Naive thymus-derived CD4-positive, alpha-beta T cell (primary cell): Measurements from ENCODE around the gene C2CD2. TPM values are rescaled to one million over a fixed set of nuclear protein-coding genes. Genes with fewer than 3 reads are reported as not detected.
A peak's percentile ranks its signal among the peaks of the same experiment; 100 is the strongest.

Experiments
- ATAC-seq: fragments of 150-1000 bp; cut with Tn5 transposase; 2 replicates; pipeline ENCODE4 v1.10.0; 2021; ENCODE audit warnings: mild to moderate bottlenecking, moderate library complexity
- CTCF ChIA-PET: fragments of 350-600 bp; sonication (Branson Sonifier 250); formaldehyde crosslinking; loops from one replicate; lab custom pipeline; 2021; ENCODE audit warnings: antibody characterized with exemption; lab: Charles Lee
- POLR2A ChIA-PET: fragments of 350-600 bp; sonication (Branson Sonifier 250); formaldehyde crosslinking; loops from one replicate; lab custom pipeline; 2021; ENCODE audit warnings: antibody characterized with exemption, inconsistent platforms; lab: Charles Lee
- DNase-seq, 9 donors: peaks; one replicate each; pipeline versions ENCODE4 v3.0.0 to v3.0.0-alpha.2; 2020 to 2022; ENCODE audit warnings: mixed read lengths in 1 of 9
- H3K27ac ChIP-seq: one replicate; pipeline ENCODE4 v1.7.0; 2013; ENCODE audit warnings: mild to moderate bottlenecking, low read depth, low read length, moderate library complexity
- H3K27me3 ChIP-seq, 2 donors: one replicate each; pipeline ENCODE4 v1.7.0; 2013; ENCODE audit warnings: low read length in 2 of 2, mild to moderate bottlenecking in 2 of 2, moderate library complexity in 2 of 2; ENCODE audit not compliant: control insufficient read depth in 2 of 2, insufficient read depth in 2 of 2
- H3K36me3 ChIP-seq, 3 experiments: 1 replicate in 2 of 3; 2 replicates in 1 of 3; pipeline ENCODE4 v1.7.0; 2013; ENCODE audit warnings: low read length in 3 of 3, mild to moderate bottlenecking in 3 of 3, moderate library complexity in 1 of 3; ENCODE audit not compliant: insufficient read depth in 3 of 3, control insufficient read depth in 2 of 3
- H3K4me1 ChIP-seq, 2 donors: one replicate each; pipeline ENCODE4 v1.7.0; 2013; ENCODE audit warnings: low read length in 2 of 2, mild to moderate bottlenecking in 2 of 2, moderate library complexity in 1 of 2; ENCODE audit not compliant: control insufficient read depth in 2 of 2, insufficient read depth in 2 of 2
- H3K4me3 ChIP-seq: 2 replicates; pipeline ENCODE4 v1.7.0; 2013; ENCODE audit warnings: mild to moderate bottlenecking, low read length
- H3K9me3 ChIP-seq, 3 experiments: 1 replicate in 2 of 3; 2 replicates in 1 of 3; pipeline ENCODE4 v1.7.0; 2013; ENCODE audit warnings: low read length in 3 of 3; ENCODE audit not compliant: control insufficient read depth in 2 of 3
- H3K27ac Mint-ChIP-seq, 9 donors: one replicate each; pipeline ENCODE4 v1.8.0; 2020 to 2022; ENCODE audit warnings: mixed read lengths in 9 of 9, mild to moderate bottlenecking in 8 of 9, moderate library complexity in 5 of 9, inconsistent platforms in 2 of 9
- H3K27me3 Mint-ChIP-seq, 5 donors: one replicate each; pipeline ENCODE4 v1.8.0; 2021 to 2022; ENCODE audit warnings: mixed read lengths in 5 of 5, mild to moderate bottlenecking in 1 of 5
- H3K36me3 Mint-ChIP-seq, 5 donors: one replicate each; pipeline ENCODE4 v1.8.0; 2020 to 2022; ENCODE audit warnings: mixed read lengths in 5 of 5, mild to moderate bottlenecking in 3 of 5, inconsistent platforms in 1 of 5
- H3K4me1 Mint-ChIP-seq, 7 donors: one replicate each; pipeline ENCODE4 v1.8.0; 2020 to 2022; ENCODE audit warnings: mixed read lengths in 7 of 7, mild to moderate bottlenecking in 3 of 7, inconsistent platforms in 1 of 7
- H3K4me3 Mint-ChIP-seq, 10 donors: one replicate each; pipeline ENCODE4 v1.8.0; 2020 to 2022; ENCODE audit warnings: mild to moderate bottlenecking in 10 of 10, mixed read lengths in 10 of 10, moderate library complexity in 6 of 10, inconsistent platforms in 2 of 10
- H3K9me3 Mint-ChIP-seq, 11 donors: one replicate each; pipeline ENCODE4 v1.8.0; 2020 to 2022; ENCODE audit warnings: mixed read lengths in 11 of 11, mild to moderate bottlenecking in 4 of 11, inconsistent platforms in 1 of 11, moderate library complexity in 1 of 11
- intact Hi-C, 2 donors: fragments of 100-400 bp; cut with micrococcal nuclease; formaldehyde crosslinking; loops; one replicate each; pipeline ENCODE4 v1.15.1; 2023
- polyA plus RNA-seq, 2 donors: library from polyadenylated mRNA; unstranded; fragments of 300-500 nt; fragmentation: Illumina TruSeq; gene quantifications; one replicate each; pipeline ENCODE4 v1.2.3, GENCODE V29; 2021
- total RNA-seq, 6 experiments: library from RNA in 5 of 6; stranded (reverse) in 5 of 6; gene quantifications; 1 replicate in 5 of 6; 2 replicates in 1 of 6; pipeline ENCODE4 v1.2.3 and lab custom pipeline; 2021 to 2026

C2CD2 gene
- total and polyA plus RNA-seq, 7 experiments from 2014 or later: 2.8 to 14.8 (median 10.0) TPM

- peaks cover 0 to 8% (median 0%) of the 10 kb centered on the region in 5 donors for H3K27me3 Mint-ChIP-seq
- intact Hi-C loops: no loop called here
- peaks cover 2 to 9% (median 5%) of the 10 kb centered on the region in 5 donors for H3K36me3 Mint-ChIP-seq
- no peak overlapping the region for H3K4me3 Mint-ChIP-seq
- no peak overlapping the region for H3K27ac ChIP-seq
- H3K9me3 ChIP-seq: peaks cover 0 to 4% (median 0%) of the 10 kb centered on the region in 3 experiments
- H3K27me3 ChIP-seq: peaks cover 0 to 4% of the 10 kb centered on the region in 2 donors
- ChIA-PET CTCF (no interaction called here), POLR2A (no interaction called here)
- H3K4me3 ChIP-seq: no peak overlapping the region
- H3K27ac Mint-ChIP-seq: no peak overlapping the region
- no peaks in the 10 kb centered on the region for H3K36me3 ChIP-seq
- no peak for ATAC-seq
- no peak for DNase-seq
- H3K9me3 Mint-ChIP-seq: peaks cover 2 to 15% (median 6%) of the 10 kb centered on the region in 11 donors
- H3K4me1 Mint-ChIP-seq: peaks cover 14 to 28% (median 18%) of the 10 kb centered on the region in 7 donors
- peaks cover 0 to 20% of the 10 kb centered on the region in 2 donors for H3K4me1 ChIP-seq
Observed at GRCh38 chr21:41977034-41977950, 23.5 kb upstream of the C2CD2 start.

- no peaks in the 10 kb centered on the region for H3K36me3 ChIP-seq
- peaks cover 0 to 8% (median 0%) of the 10 kb centered on the region in 5 donors for H3K27me3 Mint-ChIP-seq
- H3K27ac ChIP-seq: no peak overlapping the region
- H3K4me1 ChIP-seq: peaks cover 0 to 20% of the 10 kb centered on the region in 2 donors
- peaks cover 14 to 28% (median 18%) of the 10 kb centered on the region in 7 donors for H3K4me1 Mint-ChIP-seq
- no peak overlapping the region for H3K4me3 Mint-ChIP-seq
- DNase-seq (no peak), ATAC-seq (no peak)
- ChIA-PET POLR2A (no interaction called here), CTCF (no interaction called here)
- H3K27me3 ChIP-seq: peaks cover 0 to 4% of the 10 kb centered on the region in 2 donors
- H3K9me3 Mint-ChIP-seq: peaks cover 0 to 13% (median 6%) of the 10 kb centered on the region in 11 donors
- intact Hi-C loops: no loop called here
- peaks cover 0 to 7% (median 4%) of the 10 kb centered on the region in 5 donors for H3K36me3 Mint-ChIP-seq
- no peak overlapping the region for H3K27ac Mint-ChIP-seq
- peaks cover 0 to 4% (median 0%) of the 10 kb centered on the region in 3 experiments for H3K9me3 ChIP-seq
- H3K4me3 ChIP-seq: no peak overlapping the region
Observed at GRCh38 chr21:41976611-41977010, 22.8 kb upstream of the C2CD2 start.

GRCh38 chr21:41975391-41976272 lies 21.8 kb upstream of the C2CD2 start:
- intact Hi-C loops: no loop called here
- no peak overlapping the region for H3K27ac Mint-ChIP-seq
- Histone ChIP-seq H3K4me3 (no peak overlapping the region), H3K27ac (no peak overlapping the region), H3K4me1 (peaks cover 0 to 20% of the 10 kb centered on the region in 2 donors), H3K27me3 (peaks cover 0 to 4% of the 10 kb centered on the region in 2 donors), H3K36me3 (no peaks in the 10 kb centered on the region), H3K9me3 (peaks cover 0 to 4% (median 0%) of the 10 kb centered on the region in 3 experiments)
- no peak for ATAC-seq
- ChIA-PET POLR2A (interaction anchor here (0.5 kb wide), 1 partner anchor 23 kb away, joined by 3 read pairs; no protein-coding TSS in a partner anchor), CTCF (no interaction called here)
- no peak overlapping the region for H3K4me3 Mint-ChIP-seq
- H3K4me1 Mint-ChIP-seq: peaks cover 14 to 28% (median 18%) of the 10 kb centered on the region in 7 donors
- H3K9me3 Mint-ChIP-seq: peaks cover 0 to 13% (median 6%) of the 10 kb centered on the region in 11 donors
- H3K27me3 Mint-ChIP-seq: peaks cover 0 to 8% (median 0%) of the 10 kb centered on the region in 5 donors
- H3K36me3 Mint-ChIP-seq: peaks cover 0 to 7% (median 4%) of the 10 kb centered on the region in 5 donors
- no peak for DNase-seq

DNA sequence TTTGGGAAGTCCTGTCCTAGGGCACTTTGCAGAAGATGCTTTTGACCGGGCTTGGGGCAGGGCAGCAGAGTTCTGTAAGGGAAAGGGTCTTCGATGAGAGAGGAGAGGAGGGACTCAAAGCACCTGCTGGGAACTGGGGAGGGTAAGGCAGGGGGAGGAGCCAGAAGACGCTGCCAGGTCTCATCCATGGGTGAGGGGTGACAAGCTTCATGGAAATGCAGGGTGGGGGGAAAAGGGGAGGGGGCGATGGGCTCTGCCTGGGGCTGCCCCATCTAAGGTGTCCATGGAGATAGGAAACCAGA lies 20.9 kb upstream of the C2CD2 start:
- ATAC-seq: no peak
- Histone ChIP-seq H3K4me3 (peak overlapping the region; percentile 28), H3K4me1 (peaks cover 0 to 20% of the 10 kb centered on the region in 2 donors), H3K27ac (no peak overlapping the region), H3K27me3 (peaks cover 0 to 4% of the 10 kb centered on the region in 2 donors), H3K9me3 (peaks cover 0 to 4% (median 0%) of the 10 kb centered on the region in 3 experiments), H3K36me3 (no peaks in the 10 kb centered on the region)
- H3K36me3 Mint-ChIP-seq: peaks cover 0 to 7% (median 4%) of the 10 kb centered on the region in 5 donors
- peak overlapping the region in 4 of 9 donors; percentile 14 to 78 (median 56) for H3K27ac Mint-ChIP-seq
- no peak for DNase-seq
- H3K4me3 Mint-ChIP-seq: peak overlapping the region in 6 of 10 donors; percentile 12 to 74 (median 68)
- peaks cover 14 to 28% (median 18%) of the 10 kb centered on the region in 7 donors for H3K4me1 Mint-ChIP-seq
- POLR2A ChIA-PET: no interaction called here
- H3K27me3 Mint-ChIP-seq: peaks cover 0 to 8% (median 0%) of the 10 kb centered on the region in 5 donors
- peaks cover 0 to 13% (median 6%) of the 10 kb centered on the region in 11 donors for H3K9me3 Mint-ChIP-seq
- CTCF ChIA-PET: no interaction called here
- intact Hi-C loops: loop anchor here in 1 of 2 donors (1.0 kb wide), 2 partner anchors 88 to 134 kb away; no protein-coding TSS in a partner anchor

DNA sequence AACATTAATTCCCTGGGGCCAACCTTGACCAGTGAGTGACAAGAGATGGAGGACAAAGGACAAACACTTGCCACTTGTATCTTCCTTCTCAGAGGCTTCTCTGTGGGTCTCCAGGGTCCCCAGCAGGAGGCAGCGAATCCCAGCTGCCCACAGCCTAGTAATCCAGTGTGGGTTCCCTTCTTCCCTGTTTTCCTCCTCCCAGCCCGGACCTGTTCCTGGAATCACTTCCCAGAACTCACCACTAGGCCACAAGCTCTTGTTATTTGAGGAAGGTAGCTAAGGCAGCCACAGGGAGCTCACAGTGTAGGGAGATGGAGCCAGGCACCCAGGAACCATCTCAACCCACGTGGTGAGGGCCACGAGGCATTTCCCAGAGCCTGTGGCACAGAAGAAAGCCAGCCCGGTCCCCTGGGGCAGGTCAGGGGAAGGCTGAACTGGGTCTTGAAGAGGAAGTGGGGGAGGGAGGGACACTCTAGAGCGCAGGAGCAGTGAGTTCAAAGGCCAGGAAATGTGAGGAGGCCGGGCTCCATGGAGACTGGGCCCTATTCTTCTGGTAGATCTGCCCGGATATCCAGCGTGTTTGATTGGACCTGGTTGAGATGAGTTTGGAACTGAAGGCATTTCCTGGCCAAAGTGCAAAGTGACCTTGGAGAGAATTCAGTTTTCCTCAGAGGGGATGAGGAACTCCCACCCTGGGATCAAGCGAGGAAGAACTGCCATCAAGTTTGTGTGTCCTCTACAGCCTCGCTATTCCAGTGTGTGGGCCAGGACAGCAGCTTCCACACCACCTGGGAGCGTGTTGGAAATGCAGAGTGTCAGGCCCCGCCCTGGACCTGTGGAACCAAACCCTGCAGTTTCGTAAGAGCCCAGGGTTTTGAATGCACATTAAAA lies 20.3 kb upstream of the C2CD2 start:
- Mint-ChIP-seq H3K4me3 (peak overlapping the region; percentile 36 to 75 (median 66)), H3K9me3 (peaks cover 0 to 7% (median 2%) of the 10 kb centered on the region in 11 donors), H3K4me1 (peaks cover 14 to 28% (median 18%) of the 10 kb centered on the region in 7 donors), H3K27me3 (peaks cover 0 to 2% (median 0%) of the 10 kb centered on the region in 5 donors), H3K36me3 (peaks cover 0 to 6% (median 2%) of the 10 kb centered on the region in 5 donors), H3K27ac (peak overlapping the region; percentile 14 to 83 (median 71))
- H3K27ac ChIP-seq: no peak overlapping the region
- ATAC-seq: peak; percentile 56
- H3K4me1 ChIP-seq: peaks cover 0 to 20% of the 10 kb centered on the region in 2 donors
- peaks cover 0 to under 1% of the 10 kb centered on the region in 2 donors for H3K27me3 ChIP-seq
- H3K4me3 ChIP-seq: peak overlapping the region; percentile 28
- ChIA-PET CTCF (no interaction called here), POLR2A (no interaction called here)
- intact Hi-C loops: loop anchor here in 1 of 2 donors (1.0 kb wide), 2 partner anchors 88 to 134 kb away; no protein-coding TSS in a partner anchor
- no peaks in the 10 kb centered on the region for H3K9me3 ChIP-seq
- peak in 6 of 9 donors; percentile 11 to 36 (median 26) for DNase-seq
- no peaks in the 10 kb centered on the region for H3K36me3 ChIP-seq
